Measurements from ENCODE around the gene MTMR3.
"Not testable (repeated sequence)": the region's sequence is repeated elsewhere in the genome, so short reads cannot be mapped to it uniquely, and the experiment has no call there.

The MTMR3 gene

DNA sequence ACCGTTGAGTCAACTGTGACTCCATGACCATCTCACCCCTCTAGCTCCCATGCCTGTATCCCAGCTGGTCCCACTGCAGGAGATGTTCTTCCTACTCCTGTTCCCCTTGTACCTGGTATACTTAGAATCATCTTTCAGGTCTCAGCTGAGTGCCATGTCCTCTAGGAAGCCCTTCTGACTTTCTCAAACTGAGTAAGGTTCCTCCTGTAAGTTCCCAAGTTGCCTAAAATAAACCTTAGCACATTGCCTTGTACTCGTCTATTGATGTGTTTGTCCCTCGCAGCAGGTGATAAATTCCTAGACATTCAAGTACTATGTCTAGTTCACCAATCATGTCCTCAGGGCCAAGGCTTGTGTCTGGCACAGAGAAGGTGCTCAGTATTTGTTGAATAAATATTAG is 26.5 kb upstream of the MTMR3 start:
- H3K4me3 ChIP-seq (ENCODE audit: low read length), result no peak overlapping the region
- DNase-seq (ENCODE audit: low read depth), result no peak
- TF ChIP-seq, protein P1, sequence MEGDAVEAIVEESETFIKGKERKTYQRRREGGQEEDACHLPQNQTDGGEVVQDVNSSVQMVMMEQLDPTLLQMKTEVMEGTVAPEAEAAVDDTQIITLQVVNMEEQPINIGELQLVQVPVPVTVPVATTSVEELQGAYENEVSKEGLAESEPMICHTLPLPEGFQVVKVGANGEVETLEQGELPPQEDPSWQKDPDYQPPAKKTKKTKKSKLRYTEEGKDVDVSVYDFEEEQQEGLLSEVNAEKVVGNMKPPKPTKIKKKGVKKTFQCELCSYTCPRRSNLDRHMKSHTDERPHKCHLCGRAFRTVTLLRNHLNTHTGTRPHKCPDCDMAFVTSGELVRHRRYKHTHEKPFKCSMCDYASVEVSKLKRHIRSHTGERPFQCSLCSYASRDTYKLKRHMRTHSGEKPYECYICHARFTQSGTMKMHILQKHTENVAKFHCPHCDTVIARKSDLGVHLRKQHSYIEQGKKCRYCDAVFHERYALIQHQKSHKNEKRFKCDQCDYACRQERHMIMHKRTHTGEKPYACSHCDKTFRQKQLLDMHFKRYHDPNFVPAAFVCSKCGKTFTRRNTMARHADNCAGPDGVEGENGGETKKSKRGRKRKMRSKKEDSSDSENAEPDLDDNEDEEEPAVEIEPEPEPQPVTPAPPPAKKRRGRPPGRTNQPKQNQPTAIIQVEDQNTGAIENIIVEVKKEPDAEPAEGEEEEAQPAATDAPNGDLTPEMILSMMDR (conservative IDR thresholded peaks at IDR 0.05; ENCODE audit: low read length), result no peak

DNA sequence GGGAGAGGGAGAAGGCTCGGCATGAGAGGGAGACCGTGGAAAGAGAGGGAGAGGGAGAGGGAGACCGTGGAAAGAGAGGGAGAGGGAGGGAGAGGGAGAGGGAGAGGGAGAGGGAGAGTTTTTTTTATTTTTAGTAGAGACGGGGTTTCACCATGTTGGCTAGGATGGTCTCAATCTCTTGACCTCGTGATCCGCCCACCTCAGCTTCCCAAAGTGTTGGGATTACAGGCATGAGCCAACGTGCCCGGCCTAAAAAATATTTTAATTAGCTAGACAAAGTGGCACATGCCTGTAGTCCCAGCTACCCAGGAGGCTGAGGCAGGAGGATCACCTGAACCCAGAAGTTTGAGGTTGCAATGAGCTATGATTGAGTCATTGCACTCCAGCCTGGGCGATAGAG is 23.9 kb upstream of the MTMR3 start:
- not testable (repeated sequence) for DNase-seq (ENCODE audit: low read depth); H3K4me3 ChIP-seq (ENCODE audit: low read length)

DNA sequence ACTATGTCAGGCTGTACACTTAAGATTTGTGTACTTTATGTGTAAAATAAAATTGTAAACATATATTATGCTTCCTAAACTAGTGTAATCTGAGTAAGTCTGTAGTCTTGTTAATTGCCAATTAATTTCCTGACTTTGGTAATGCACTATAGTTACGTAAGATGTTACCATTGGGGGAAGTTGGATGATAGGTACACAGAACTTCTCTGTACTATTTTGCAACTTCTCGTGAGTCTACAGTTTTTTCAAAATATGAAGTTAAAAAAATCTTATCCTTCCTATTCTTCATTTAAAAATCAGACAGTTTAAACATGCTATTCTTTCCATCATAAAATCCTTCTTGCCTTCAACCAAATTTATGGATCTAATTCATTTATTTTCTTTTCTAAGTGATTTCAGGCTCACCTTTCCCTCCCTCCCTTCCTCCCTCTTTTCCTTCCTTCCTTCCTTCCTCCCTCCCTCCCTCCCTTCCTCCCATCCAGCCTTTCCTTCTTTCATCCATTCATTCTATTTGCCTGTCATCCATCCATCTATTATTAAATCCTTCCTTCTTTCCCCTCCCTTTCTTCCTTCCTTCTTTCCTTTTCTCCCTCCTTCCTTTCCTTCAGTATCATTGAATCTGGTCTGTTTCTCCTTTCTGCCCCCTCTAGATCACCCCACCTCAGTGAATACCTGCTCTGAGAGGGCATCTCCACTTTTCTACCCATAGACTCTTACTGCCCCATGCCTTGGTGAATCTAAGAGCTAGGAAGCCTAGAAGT is 22.8 kb upstream of the MTMR3 start:
- no peak for DNase-seq (ENCODE audit: low read depth)
- TF ChIP-seq, protein P1 (conservative IDR thresholded peaks at IDR 0.05; ENCODE audit: low read length), result no peak
- H3K4me3 ChIP-seq (ENCODE audit: low read length), result no peak overlapping the region

DNA sequence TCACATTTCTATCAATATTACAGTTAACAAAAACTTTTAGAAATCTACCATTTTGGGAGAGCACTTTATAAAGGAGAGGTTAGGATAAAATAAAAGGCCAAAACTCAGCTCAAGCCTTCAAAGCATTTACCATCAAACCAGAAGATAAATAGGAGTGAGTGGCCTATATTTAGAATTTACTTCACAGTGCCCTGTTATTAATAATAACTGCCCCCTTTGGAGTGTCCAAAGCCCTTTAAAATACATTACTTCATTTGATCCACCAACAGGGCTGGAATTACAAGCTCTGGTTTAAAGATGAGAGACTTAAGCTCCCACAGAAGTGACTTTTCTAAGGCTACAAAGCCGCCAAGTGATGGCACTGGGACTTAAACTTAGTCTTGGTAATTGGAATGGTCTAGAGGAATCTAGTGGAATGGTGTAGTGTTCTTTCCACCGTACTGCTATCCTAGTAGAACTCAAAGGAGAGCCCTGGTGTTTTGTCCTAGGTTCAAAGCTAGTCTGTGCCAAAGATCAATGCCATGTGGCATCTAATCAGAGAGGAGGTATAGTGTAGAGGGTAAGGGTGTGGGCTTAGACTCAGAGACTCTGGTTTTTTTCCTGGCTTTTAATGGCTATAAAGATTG is 21.2 kb upstream of the MTMR3 start:
- H3K4me3 ChIP-seq (ENCODE audit: low read length), result no peak overlapping the region
- TF ChIP-seq, protein P1 (conservative IDR thresholded peaks at IDR 0.05; ENCODE audit: low read length), result no peak
- DNase-seq (ENCODE audit: low read depth), result no peak

DNA sequence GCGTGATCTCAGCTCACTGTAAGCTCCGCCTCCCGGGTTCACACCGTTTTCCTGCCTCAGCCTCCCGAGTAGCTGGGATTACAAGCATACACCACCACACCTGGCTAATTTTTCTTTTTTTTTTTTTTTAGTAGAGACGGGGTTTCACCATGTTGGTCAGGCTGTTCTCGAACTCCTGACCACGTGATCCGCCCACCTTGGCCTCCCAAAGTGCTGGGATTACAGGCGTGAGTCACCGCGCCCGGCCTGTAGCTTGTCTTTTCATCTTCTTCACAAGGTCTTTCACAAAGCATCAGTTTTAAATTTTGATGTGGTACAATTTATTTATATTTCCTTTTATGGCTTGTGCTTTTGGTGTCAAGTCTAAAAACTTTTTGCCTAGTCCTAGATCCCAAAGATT is 17.4 kb upstream of the MTMR3 start:
- not testable (repeated sequence) for DNase-seq (ENCODE audit: low read depth); H3K4me3 ChIP-seq (ENCODE audit: low read length)

DNA sequence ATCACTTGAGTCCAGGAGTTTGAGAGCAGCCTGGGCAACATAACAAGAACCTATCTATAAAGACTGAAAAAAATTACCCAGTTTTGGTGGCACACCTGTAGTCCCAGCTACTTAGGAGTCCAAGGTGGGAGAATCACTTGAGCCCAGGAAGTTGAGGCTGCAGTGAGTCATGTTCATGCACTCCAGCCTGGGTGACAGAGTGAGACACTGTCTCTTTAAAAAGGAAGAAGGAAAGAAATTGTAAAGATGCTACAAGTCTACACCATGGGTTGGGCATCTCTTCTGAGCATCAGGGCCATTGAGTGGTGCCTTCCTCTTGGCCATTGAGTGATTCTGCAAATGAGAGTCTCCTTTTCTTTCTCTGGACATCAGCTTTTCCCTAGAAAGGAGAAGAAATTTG is 15.7 kb upstream of the MTMR3 start:
- TF ChIP-seq, protein P1 (conservative IDR thresholded peaks at IDR 0.05; ENCODE audit: low read length), result no peak
- no peak overlapping the region for H3K4me3 ChIP-seq (ENCODE audit: low read length)
- DNase-seq (ENCODE audit: low read depth), result no peak

DNA sequence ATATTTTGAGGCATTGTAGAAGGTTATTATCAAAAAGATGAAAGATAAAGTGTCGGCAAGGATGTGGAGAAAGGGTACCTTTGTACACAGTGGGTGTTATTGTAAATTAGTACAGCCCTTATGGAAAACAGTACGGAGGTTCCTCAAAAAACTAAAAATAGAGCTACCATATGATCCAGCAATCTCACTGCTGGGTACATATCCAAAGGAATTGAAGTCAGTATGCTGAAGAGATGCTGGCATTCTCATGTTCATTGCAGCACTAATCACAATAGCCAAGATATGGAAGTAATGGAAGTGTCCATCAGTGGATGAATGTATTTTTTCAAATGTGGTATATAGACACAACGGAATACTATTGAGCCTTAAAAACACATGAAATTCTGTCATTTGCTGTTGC is 15.1 kb upstream of the MTMR3 start:
- no peak overlapping the region for H3K4me3 ChIP-seq (ENCODE audit: low read length)
- TF ChIP-seq, protein P1 (conservative IDR thresholded peaks at IDR 0.05; ENCODE audit: low read length), result no peak
- DNase-seq (ENCODE audit: low read depth), result no peak

DNA sequence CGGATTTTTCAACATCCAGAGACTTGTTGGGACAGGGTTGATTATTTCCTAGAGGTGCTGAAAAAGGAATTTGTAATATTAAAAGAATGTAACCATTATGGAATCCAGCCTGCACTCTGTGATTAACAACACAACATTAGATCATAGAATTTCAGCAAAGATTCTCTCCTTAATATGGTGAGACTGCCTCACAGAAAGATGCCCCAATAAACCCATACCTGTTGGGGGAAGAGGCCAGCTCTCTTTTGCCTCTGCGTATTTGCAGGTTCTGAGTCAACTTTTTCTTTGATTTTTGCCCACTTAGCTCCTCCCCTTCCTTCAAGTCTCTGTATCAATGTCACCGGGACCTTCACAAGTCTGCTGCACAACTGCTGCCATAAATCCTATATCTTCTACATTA is 12.4 kb upstream of the MTMR3 start:
- TF ChIP-seq, protein P1 (conservative IDR thresholded peaks at IDR 0.05; ENCODE audit: low read length), result no peak
- peak; percentile 51 for DNase-seq (ENCODE audit: low read depth)

More for the DNA sequence above, 12.4 kb upstream of the MTMR3 start:
- no peak overlapping the region for H3K4me3 ChIP-seq (ENCODE audit: low read length)

All from AG10803 (cell line).